Omental fat pad (tissue), 4 donors: ENCODE results near the gene SH3BGRL2. TPM values are rescaled to one million over a fixed set of nuclear protein-coding genes. Genes with fewer than 3 reads are reported as not detected.

Experiments
- ATAC-seq: fragments of 150-250 bp; one replicate; pipeline ENCODE4 v1.9.1; 2016; ENCODE audit warnings: mild to moderate bottlenecking, moderate library complexity; ENCODE audit not compliant: low FRiP score
- DNase-seq: peaks from one replicate; pipeline ENCODE4 v3.0.0-alpha.2; 2019; ENCODE audit warnings: low spot score
- total RNA-seq, 4 donors: library from RNA; depleted of rRNA; stranded (reverse); fragments of >200 nt; gene quantifications; one replicate each; pipeline ENCODE4 v1.1.0, GENCODE V29; 2016
- TF ChIP-seq, protein P1 (sequence below), 3 donors: fragments of 450-650 bp; IDR thresholded peaks; one replicate each; pipeline ENCODE4 v1.5.1; 2016 to 2017; ENCODE audit warnings: antibody characterized with exemption in 3 of 3, mild to moderate bottlenecking in 3 of 3, moderate library complexity in 2 of 3

The SH3BGRL2 gene
- total RNA-seq, 4 donors from 2014 or later, result 22.9 to 179 (median 39.0) TPM

DNA sequence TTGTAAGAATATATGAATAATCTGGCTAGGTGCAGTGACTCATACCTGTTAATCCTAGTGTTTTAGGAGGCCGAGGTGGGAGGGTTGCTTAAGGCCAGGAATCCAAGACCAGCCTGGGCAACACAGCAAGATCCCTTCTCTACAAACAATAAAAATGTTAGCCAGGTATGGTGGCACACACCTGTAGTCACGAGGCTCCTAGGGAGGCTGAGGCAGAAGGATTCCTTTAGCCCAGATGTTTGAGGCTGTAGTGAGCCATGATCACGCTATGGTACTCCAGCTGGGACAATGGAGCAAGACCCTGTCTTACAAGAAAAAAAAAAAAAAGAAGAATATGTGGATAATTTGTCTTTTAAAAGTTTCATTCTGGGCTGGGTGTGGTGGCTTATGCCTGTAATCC lies 75.4 kb downstream of the SH3BGRL2 start:
- DNase-seq (no peak), ATAC-seq (no peak)
- TF ChIP-seq, protein P1, sequence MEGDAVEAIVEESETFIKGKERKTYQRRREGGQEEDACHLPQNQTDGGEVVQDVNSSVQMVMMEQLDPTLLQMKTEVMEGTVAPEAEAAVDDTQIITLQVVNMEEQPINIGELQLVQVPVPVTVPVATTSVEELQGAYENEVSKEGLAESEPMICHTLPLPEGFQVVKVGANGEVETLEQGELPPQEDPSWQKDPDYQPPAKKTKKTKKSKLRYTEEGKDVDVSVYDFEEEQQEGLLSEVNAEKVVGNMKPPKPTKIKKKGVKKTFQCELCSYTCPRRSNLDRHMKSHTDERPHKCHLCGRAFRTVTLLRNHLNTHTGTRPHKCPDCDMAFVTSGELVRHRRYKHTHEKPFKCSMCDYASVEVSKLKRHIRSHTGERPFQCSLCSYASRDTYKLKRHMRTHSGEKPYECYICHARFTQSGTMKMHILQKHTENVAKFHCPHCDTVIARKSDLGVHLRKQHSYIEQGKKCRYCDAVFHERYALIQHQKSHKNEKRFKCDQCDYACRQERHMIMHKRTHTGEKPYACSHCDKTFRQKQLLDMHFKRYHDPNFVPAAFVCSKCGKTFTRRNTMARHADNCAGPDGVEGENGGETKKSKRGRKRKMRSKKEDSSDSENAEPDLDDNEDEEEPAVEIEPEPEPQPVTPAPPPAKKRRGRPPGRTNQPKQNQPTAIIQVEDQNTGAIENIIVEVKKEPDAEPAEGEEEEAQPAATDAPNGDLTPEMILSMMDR (IDR thresholded peaks at IDR 0.05), result no peak

DNA sequence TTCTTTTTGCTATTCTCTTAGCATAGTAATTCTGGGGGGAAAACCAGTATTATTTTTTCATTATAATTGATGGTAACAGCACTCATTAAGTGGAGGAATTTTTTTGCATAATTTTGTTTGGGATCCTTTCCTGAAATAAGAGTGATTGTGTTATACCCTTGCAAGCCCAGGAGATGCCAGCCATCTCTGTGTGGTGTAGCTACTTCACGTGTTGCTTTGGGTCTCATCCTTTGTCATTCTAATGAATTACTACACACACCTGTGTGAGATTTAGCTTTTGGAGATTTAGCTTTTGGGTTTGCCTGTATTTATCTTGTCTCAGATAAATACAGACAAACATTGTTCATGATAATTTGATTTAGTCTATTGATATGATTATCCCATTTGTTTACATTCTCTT lies 76.5 kb downstream of the SH3BGRL2 start:
- DNase-seq (no peak), ATAC-seq (no peak)
- TF ChIP-seq, protein P1 (IDR thresholded peaks at IDR 0.05), result no peak

DNA sequence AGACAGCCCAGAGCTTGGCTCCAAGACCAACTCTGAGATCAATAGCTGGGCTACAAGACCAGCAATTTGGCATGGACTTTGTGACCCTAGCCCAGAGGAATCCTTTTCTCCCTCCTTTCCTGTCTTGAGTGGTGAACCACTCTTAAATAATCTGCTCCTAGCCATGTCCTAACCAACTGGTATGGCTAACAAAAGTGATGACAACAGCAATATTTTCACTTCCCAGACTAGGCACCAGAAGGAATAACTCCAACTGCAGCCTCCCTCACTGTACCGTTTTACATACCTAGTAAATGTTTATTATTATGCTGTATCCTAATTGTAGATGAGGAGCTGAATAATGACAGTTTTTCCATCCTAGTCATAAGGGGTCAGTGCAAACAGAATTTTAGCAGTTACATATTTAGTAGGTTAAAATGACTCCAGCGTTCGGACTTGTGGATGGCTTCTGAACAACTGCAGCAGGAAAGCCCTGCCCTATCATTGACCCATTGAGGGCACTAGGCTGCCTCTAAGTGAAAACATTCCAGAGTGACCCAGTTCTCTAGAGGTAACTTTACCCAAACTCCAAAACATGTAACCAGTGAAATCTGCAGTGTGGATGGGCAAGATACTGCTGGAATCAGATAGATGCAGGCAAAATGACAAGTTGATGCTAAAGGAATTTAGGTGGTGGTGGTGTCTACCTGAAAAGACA lies 77.1 kb downstream of the SH3BGRL2 start:
- ATAC-seq (no peak), DNase-seq (no peak)
- TF ChIP-seq, protein P1 (IDR thresholded peaks at IDR 0.05), result no peak

DNA sequence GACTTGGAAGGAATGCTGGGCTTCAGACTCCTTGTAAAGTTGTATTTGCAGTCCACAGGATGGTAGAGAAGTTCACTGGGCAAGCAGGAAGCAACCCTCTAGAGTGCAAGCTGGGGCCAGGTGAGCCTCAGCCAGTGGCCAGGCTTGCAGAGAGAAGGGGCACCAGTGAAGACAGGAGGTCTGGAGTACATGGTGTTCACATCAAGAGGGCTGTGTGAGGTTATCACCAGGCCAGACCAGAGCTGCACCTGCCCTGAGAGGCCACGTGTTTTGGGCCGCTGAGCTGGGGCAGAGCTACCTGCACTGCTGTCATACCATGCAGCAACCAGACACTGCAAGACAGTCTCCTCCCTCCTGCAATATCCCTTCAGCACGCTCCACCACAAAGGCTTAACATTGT lies 79.0 kb downstream of the SH3BGRL2 start:
- TF ChIP-seq, protein P1 (IDR thresholded peaks at IDR 0.05), result no peak
- no peak for DNase-seq
- no peak for ATAC-seq

DNA sequence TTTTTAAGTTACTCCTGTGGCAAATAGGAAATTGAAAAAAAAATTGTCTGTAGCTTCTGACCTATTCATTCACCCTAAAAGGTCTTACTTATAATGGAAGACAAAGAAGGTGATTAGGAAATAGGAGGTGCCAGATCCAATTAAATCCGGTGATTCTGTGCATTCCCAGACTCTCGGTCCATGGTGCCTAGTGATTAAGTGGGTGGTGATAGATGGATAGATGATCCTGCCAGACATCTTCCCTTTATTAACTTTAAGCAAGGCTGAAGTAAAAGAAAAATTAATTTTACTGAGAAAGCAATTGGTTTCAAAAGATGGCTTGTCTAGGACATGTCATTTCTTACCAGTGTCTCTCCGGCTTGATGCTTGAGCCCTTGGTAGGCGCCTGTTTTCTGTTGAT lies 80.0 kb downstream of the SH3BGRL2 start:
- TF ChIP-seq, protein P1 (IDR thresholded peaks at IDR 0.05), result no peak
- no peak for ATAC-seq
- no peak for DNase-seq

DNA sequence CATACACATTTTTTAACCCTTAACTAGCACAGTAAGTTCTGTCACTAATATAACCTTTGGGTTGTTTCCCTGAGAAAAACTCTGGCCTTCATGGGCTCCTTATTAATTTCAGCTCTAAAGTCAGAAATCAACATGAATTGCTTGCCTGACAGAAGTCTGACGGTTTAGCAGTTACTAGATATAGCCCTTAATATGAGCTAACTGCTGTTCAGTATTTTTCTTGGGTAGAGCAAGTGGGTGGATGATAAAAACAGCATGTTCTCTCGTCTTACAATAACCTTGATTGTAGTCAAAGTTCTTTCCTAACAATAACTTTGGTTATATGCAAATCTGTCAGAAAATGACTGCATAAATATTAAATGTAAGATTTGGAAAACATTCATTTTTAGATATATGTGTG lies 81.0 kb downstream of the SH3BGRL2 start:
- ATAC-seq, result no peak
- DNase-seq, result no peak
- TF ChIP-seq, protein P1 (IDR thresholded peaks at IDR 0.05), result no peak

DNA sequence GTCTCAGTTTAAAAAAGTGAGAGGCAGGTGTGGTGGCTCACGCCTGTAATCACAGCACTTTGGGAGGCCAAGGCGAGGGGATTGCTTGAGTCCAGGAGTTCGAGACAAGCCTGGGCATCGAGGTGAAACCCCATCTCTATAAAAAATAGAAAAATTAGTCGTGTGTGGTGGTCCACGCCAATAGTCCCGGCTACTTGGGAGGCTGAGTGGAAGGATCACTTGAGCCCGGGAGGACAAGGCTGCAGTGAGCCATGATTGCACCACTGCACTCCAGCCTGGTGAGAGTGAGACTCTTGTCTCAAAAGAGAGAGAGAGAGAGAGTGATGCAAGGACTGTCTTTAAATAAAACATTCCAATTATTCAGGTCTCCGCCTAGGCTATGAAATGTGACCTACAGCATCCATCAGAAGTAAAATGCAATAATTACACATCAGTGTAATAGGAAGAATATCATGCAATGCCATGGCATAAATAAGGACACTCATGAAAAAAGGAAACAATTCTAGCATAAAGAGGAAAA lies 81.5 kb downstream of the SH3BGRL2 start:
- ATAC-seq (no peak), DNase-seq (no peak)
- TF ChIP-seq, protein P1 (IDR thresholded peaks at IDR 0.05), result no peak
